GM19351 (cell line): ENCODE measurements around the gene ASAP2.

Experiments used
- ATAC-seq: cut with Tn5 transposase; IDR thresholded peaks from one replicate; pipeline ENCODE4 v1.9.1; 2021; ENCODE audit warnings: mild to moderate bottlenecking, moderate library complexity; ENCODE audit not compliant: unreplicated experiment

The ASAP2 gene

GRCh38 chr2:9205963-9206948 lies at the start of gene ASAP2:
TSS of gene ASAP2 (plus strand) at chr2:9206812. CDS start at chr2:9207105, 293 bp downstream.
- ATAC-seq, result peak; percentile 68

- no peak for ATAC-seq
Observed at GRCh38 chr2:9158786-9159779, 47.5 kb upstream of the ASAP2 start.

GRCh38 chr2:9160732-9161131 lies 45.9 kb upstream of the ASAP2 start:
- ATAC-seq, result no peak

GRCh38 chr2:9162841-9163240 lies 43.8 kb upstream of the ASAP2 start:
- ATAC-seq, result no peak

GRCh38 chr2:9163306-9164111 lies 43.1 kb upstream of the ASAP2 start:
- ATAC-seq, result no peak

- no peak for ATAC-seq
Observed at GRCh38 chr2:9164112-9164608, 42.5 kb upstream of the ASAP2 start.

- no peak for ATAC-seq
Observed at GRCh38 chr2:9165625-9166024, 41.0 kb upstream of the ASAP2 start.

- ATAC-seq, result no peak
Observed at GRCh38 chr2:9166579-9167377, 39.8 kb upstream of the ASAP2 start.

- ATAC-seq, result no peak
Observed at GRCh38 chr2:9167718-9168657, 38.6 kb upstream of the ASAP2 start.

- no peak for ATAC-seq
Observed at GRCh38 chr2:9168821-9169221, 37.8 kb upstream of the ASAP2 start.

GRCh38 chr2:9169349-9170107 lies 37.1 kb upstream of the ASAP2 start:
- no peak for ATAC-seq

- no peak for ATAC-seq
Observed at GRCh38 chr2:9170458-9171130, 36.0 kb upstream of the ASAP2 start.

GRCh38 chr2:9174771-9175437 lies 31.7 kb upstream of the ASAP2 start:
- no peak for ATAC-seq

GRCh38 chr2:9178110-9178903 lies 28.3 kb upstream of the ASAP2 start:
- peak; percentile 48 for ATAC-seq

GRCh38 chr2:9178904-9179571 lies 27.6 kb upstream of the ASAP2 start:
- peak; percentile 48 for ATAC-seq
